ENCODE measurements around the gene BAZ1A.

BAZ1A gene

GRCh38 chr14:34782031-34782430, 93.1 kb downstream of the BAZ1A start:
- peaks cover 100% of the 10 kb centered on the region for H3K36me3 Mint-ChIP-seq
- DNase-seq (ENCODE audit: low spot score in 2 of 2) (no peak), ATAC-seq (no peak)
- H3K27ac Mint-ChIP-seq, result no peak overlapping the region
- no peak overlapping the region for H3K4me3 Mint-ChIP-seq
- H3K9me3 Mint-ChIP-seq, result no peaks in the 10 kb centered on the region
- no peaks in the 10 kb centered on the region for H3K4me1 Mint-ChIP-seq

- no peak overlapping the region for H3K4me3 Mint-ChIP-seq
- no peaks in the 10 kb centered on the region for H3K4me1 Mint-ChIP-seq
- no peaks in the 10 kb centered on the region for H3K9me3 Mint-ChIP-seq
- ATAC-seq (no peak), DNase-seq (ENCODE audit: low spot score in 2 of 2) (no peak)
- peaks cover 100% of the 10 kb centered on the region for H3K36me3 Mint-ChIP-seq
- H3K27ac Mint-ChIP-seq, result no peak overlapping the region
Observed at GRCh38 chr14:34781242-34781641, 93.9 kb downstream of the BAZ1A start.

- peak overlapping the region; percentile 11 for H3K27ac Mint-ChIP-seq
- DNase-seq (ENCODE audit: low spot score in 2 of 2) (no peak), ATAC-seq (no peak)
- H3K9me3 Mint-ChIP-seq, result no peaks in the 10 kb centered on the region
- H3K4me3 Mint-ChIP-seq, result no peak overlapping the region
- H3K4me1 Mint-ChIP-seq, result no peaks in the 10 kb centered on the region
- H3K36me3 Mint-ChIP-seq, result peaks cover 100% of the 10 kb centered on the region
Observed at GRCh38 chr14:34780646-34781045, 94.5 kb downstream of the BAZ1A start.

DNA sequence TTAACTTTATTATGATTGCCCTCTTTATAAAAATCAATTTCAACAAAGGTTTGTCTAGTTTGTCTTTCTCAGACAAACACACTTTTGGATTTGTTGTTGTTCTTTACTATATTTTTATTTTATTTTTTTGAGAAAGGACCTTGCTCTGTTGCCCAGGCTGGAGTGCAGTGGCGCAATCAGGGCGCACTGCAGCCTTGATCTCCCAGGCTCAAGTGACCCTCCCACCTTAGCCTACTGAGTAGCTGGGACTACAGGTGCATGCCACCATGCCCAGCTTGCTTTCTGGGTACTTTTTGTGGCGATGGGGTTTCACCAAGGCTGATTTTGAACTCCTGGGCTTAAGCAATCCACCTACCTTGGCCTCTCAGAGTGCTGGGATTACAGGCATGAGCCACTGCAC, 96.4 kb downstream of the BAZ1A start:
- H3K4me3 Mint-ChIP-seq, result no peak overlapping the region
- H3K36me3 Mint-ChIP-seq, result peaks cover 100% of the 10 kb centered on the region
- ATAC-seq (no peak), DNase-seq (ENCODE audit: low spot score in 2 of 2) (no peak)
- no peaks in the 10 kb centered on the region for H3K4me1 Mint-ChIP-seq
- H3K9me3 Mint-ChIP-seq, result no peaks in the 10 kb centered on the region
- H3K27ac Mint-ChIP-seq, result no peak overlapping the region

DNA sequence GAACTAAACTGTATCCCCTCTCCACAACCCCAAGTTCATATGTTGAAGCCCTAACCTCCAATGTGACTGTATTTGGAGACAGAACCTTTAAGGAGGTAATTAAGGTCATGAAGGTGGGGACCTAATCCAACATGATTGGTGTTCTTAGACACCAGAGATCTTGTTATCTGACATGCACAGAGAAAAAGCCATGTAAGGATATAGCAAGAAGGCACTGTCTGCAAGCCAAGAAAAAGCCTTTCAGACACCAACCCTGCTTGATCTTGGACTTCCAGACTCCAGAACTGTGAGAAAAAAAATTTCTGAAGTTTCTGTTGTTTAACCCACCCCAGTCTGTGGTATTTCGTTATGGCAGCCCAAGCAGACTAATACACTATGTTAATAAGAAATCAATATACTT, 98.5 kb downstream of the BAZ1A start:
- Mint-ChIP-seq H3K36me3 (peaks cover 100% of the 10 kb centered on the region), H3K9me3 (no peaks in the 10 kb centered on the region), H3K4me3 (no peak overlapping the region), H3K27ac (no peak overlapping the region), H3K4me1 (no peaks in the 10 kb centered on the region)
- ATAC-seq, result no peak
- DNase-seq (ENCODE audit: low spot score in 2 of 2), result no peak

DNA sequence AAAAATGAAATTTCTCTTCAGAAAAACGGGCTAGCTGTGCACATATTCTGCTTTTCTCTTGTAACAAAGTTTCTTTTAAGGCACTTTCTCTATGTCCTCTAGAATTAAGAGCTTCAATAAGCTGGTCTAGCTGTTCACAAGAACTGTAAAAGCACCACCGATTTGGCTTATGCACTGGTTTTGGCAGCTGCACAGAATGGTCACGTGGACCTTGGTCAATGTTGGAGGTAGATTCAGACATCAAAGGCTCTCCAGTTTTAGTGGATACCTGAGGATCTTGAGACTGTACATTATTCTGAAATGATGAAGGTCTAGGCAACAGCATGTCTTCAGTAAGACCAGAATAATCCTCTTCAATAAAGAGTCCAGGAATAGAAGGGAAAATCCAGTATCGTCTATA, 99.2 kb downstream of the BAZ1A start:
- H3K4me1 Mint-ChIP-seq, result no peaks in the 10 kb centered on the region
- no peak overlapping the region for H3K27ac Mint-ChIP-seq
- DNase-seq (ENCODE audit: low spot score in 2 of 2) (no peak), ATAC-seq (no peak)
- no peak overlapping the region for H3K4me3 Mint-ChIP-seq
- no peaks in the 10 kb centered on the region for H3K9me3 Mint-ChIP-seq
- peaks cover 100% of the 10 kb centered on the region for H3K36me3 Mint-ChIP-seq

- no peak for ATAC-seq
- no peaks in the 10 kb centered on the region for H3K4me1 Mint-ChIP-seq
- no peak overlapping the region for H3K4me3 Mint-ChIP-seq
- peaks cover 100% of the 10 kb centered on the region for H3K36me3 Mint-ChIP-seq
- DNase-seq (ENCODE audit: low spot score in 2 of 2), result no peak
- no peak overlapping the region for H3K27ac Mint-ChIP-seq
- H3K9me3 Mint-ChIP-seq, result no peaks in the 10 kb centered on the region
Observed at GRCh38 chr14:34775342-34775741, 99.8 kb downstream of the BAZ1A start.

- no peak for ATAC-seq
- no peaks in the 10 kb centered on the region for H3K9me3 Mint-ChIP-seq
- H3K4me1 Mint-ChIP-seq, result no peaks in the 10 kb centered on the region
- no peak overlapping the region for H3K27ac Mint-ChIP-seq
- H3K4me3 Mint-ChIP-seq, result no peak overlapping the region
- H3K36me3 Mint-ChIP-seq, result peaks cover 98% of the 10 kb centered on the region
- DNase-seq (ENCODE audit: low spot score in 2 of 2), result no peak
Observed at GRCh38 chr14:34770901-34771300, 104.3 kb downstream of the BAZ1A start.

DNA sequence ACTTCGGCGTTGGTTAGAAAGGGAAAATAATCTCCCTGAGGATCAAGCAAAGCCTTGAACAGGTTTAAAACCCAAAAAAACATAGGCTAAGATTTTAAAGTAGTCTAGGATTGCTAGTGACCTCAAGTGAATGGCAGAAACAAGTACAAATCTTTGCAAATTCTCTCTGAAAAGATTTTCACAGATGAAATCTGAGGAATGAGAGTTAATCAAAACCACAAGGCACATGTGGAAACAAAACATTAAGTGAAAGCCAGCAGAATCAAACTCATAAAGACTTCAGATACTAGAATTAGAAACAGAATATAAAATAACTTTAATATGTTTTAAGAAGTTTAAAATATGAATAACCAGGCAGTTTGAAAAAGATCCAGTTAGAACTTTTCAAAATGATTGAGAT, 108.6 kb downstream of the BAZ1A start:
- H3K36me3 Mint-ChIP-seq, result peaks cover 98% of the 10 kb centered on the region
- no peak for DNase-seq (ENCODE audit: low spot score in 2 of 2)
- peak overlapping the region; percentile 64 for H3K27ac Mint-ChIP-seq
- no peaks in the 10 kb centered on the region for H3K4me1 Mint-ChIP-seq
- no peak for ATAC-seq
- H3K4me3 Mint-ChIP-seq, result no peak overlapping the region
- H3K9me3 Mint-ChIP-seq, result no peaks in the 10 kb centered on the region

DNA sequence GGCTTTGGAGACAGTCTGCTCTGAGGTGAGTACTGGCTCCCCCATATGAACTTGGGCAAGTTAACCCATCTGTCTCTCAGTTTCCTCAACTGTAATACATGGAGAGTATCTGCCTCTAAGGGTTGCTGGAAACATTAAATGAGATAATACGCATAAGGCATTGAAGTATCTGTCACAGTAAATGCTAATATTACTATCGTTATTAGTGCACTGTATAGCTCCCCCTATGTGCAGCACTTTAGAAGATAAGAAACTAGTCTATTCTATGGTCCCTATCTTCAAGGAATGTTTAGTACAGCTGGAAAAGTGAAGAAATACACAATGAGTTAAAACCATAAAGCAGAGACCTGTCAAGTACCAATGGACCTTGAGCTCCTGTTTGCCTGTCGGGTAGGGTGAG, 109.1 kb downstream of the BAZ1A start:
- Mint-ChIP-seq H3K4me3 (no peak overlapping the region), H3K4me1 (no peaks in the 10 kb centered on the region), H3K36me3 (peaks cover 98% of the 10 kb centered on the region), H3K9me3 (no peaks in the 10 kb centered on the region), H3K27ac (peak overlapping the region; percentile 64)
- ATAC-seq (no peak), DNase-seq (ENCODE audit: low spot score in 2 of 2) (no peak)

DNA sequence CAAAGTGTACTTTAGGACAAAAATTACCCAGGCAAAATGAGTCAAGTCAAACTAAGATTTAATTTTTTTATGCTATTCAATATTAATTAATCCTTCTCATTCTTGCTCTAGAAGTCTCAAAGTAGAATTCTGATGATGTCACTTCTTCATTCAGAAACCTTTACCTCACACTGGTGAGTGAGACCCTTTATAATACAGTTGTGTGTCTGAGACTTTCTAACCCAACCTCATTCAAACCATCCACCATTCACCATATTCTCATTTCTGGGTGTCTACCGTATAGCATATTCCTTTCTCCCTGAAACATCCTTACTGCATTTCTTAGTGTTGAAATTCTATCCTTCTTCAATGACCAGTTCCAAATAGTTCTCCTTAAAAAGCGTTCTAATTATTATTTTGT, 119.9 kb downstream of the BAZ1A start:
- H3K27ac Mint-ChIP-seq, result no peak overlapping the region
- no peaks in the 10 kb centered on the region for H3K9me3 Mint-ChIP-seq
- no peak for DNase-seq (ENCODE audit: low spot score in 2 of 2)
- no peak for ATAC-seq
- peaks cover 92% of the 10 kb centered on the region for H3K36me3 Mint-ChIP-seq
- H3K4me3 Mint-ChIP-seq, result no peak overlapping the region
- H3K4me1 Mint-ChIP-seq, result no peaks in the 10 kb centered on the region

- peaks cover 86% of the 10 kb centered on the region for H3K36me3 Mint-ChIP-seq
- DNase-seq (ENCODE audit: low spot score in 2 of 2) (no peak), ATAC-seq (no peak)
- H3K9me3 Mint-ChIP-seq, result no peaks in the 10 kb centered on the region
- H3K27ac Mint-ChIP-seq, result no peak overlapping the region
- no peak overlapping the region for H3K4me3 Mint-ChIP-seq
- H3K4me1 Mint-ChIP-seq, result no peaks in the 10 kb centered on the region
Observed at GRCh38 chr14:34754687-34755086, 120.5 kb downstream of the BAZ1A start.

GRCh38 chr14:34750670-34751069, 124.5 kb downstream of the BAZ1A start:
- H3K27ac Mint-ChIP-seq, result no peak overlapping the region
- H3K9me3 Mint-ChIP-seq, result no peaks in the 10 kb centered on the region
- no peaks in the 10 kb centered on the region for H3K4me1 Mint-ChIP-seq
- DNase-seq (ENCODE audit: low spot score in 2 of 2), result no peak
- no peak overlapping the region for H3K4me3 Mint-ChIP-seq
- no peak for ATAC-seq
- H3K36me3 Mint-ChIP-seq, result peaks cover 46% of the 10 kb centered on the region

- H3K9me3 Mint-ChIP-seq, result no peaks in the 10 kb centered on the region
- DNase-seq (ENCODE audit: low spot score in 2 of 2), result no peak
- H3K36me3 Mint-ChIP-seq, result peaks cover 42% of the 10 kb centered on the region
- no peaks in the 10 kb centered on the region for H3K4me1 Mint-ChIP-seq
- ATAC-seq, result no peak
- no peak overlapping the region for H3K4me3 Mint-ChIP-seq
- H3K27ac Mint-ChIP-seq, result no peak overlapping the region
Observed at GRCh38 chr14:34750233-34750632, 124.9 kb downstream of the BAZ1A start.

- no peak overlapping the region for H3K4me3 Mint-ChIP-seq
- peaks cover 33% of the 10 kb centered on the region for H3K36me3 Mint-ChIP-seq
- H3K9me3 Mint-ChIP-seq, result no peaks in the 10 kb centered on the region
- DNase-seq (ENCODE audit: low spot score in 2 of 2) (no peak), ATAC-seq (no peak)
- H3K4me1 Mint-ChIP-seq, result no peaks in the 10 kb centered on the region
- H3K27ac Mint-ChIP-seq, result no peak overlapping the region
Observed at GRCh38 chr14:34749408-34749807, 125.8 kb downstream of the BAZ1A start.

- Mint-ChIP-seq H3K36me3 (no peaks in the 10 kb centered on the region), H3K27ac (peak overlapping the region; percentile 9), H3K4me3 (no peak overlapping the region), H3K4me1 (peaks cover 24% of the 10 kb centered on the region), H3K9me3 (no peaks in the 10 kb centered on the region)
- DNase-seq (ENCODE audit: low spot score in 2 of 2) (no peak), ATAC-seq (no peak)
Observed at GRCh38 chr14:34742270-34743115, 132.7 kb downstream of the BAZ1A start.
